OCI-LY1 (cell line): ENCODE results near the gene GRB2.

Experiments
- CTCF ChIP-seq: fragments of 200-600 bp; sonication (generic), shearing (Covaris generic); IDR thresholded peaks from 2 replicates; pipeline ENCODE4 v1.5.1; 2017; ENCODE audit warnings: mild to moderate bottlenecking, antibody characterized with exemption, low read length, moderate library complexity, mixed read lengths
- EZH2 ChIP-seq: fragments of 200-600 bp; sonication (generic), shearing (Covaris generic); IDR thresholded peaks from 2 replicates; pipeline ENCODE4 v1.8.0; 2017; ENCODE audit warnings: borderline replicate concordance, mixed run types, mild to moderate bottlenecking, antibody characterized with exemption, low read length, moderate library complexity, mixed read lengths

GRCh38 chr17:75417054-75417580 is 11.6 kb upstream of the GRB2 start:
- no peak for TF ChIP-seq CTCF
- no peak for TF ChIP-seq EZH2
